Right atrium auricular region (tissue), 2 donors: ENCODE results near the gene MX2. TPM values are rescaled to one million over a fixed set of nuclear protein-coding genes. Genes with fewer than 3 reads are reported as not detected.

ENCODE experiments used
- DNase-seq: peaks from one replicate; pipeline ENCODE4 v3.0.0-alpha.2; 2019; ENCODE audit warnings: low spot score
- H3K27ac ChIP-seq, 2 donors: fragments of 200-600 bp; sonication (generic); 1 replicate in 1 of 2; 2 replicates in 1 of 2; pipeline ENCODE4 v1.5.1; 2016 to 2019
- H3K27me3 ChIP-seq, 2 donors: fragments of 200-600 bp; sonication (generic); one replicate each; pipeline versions ENCODE4 v1.5.1 to v1.6.0; 2017 to 2019
- H3K36me3 ChIP-seq: fragments of 200-600 bp; sonication (generic); one replicate; pipeline ENCODE4 v1.5.1; 2016
- H3K4me1 ChIP-seq, 2 donors: fragments of 200-600 bp; sonication (generic); one replicate each; pipeline versions ENCODE4 v1.5.1 to v1.6.0; 2017 to 2019
- H3K4me3 ChIP-seq, 2 donors: fragments of 200-600 bp; sonication (generic); 1 replicate in 1 of 2; 2 replicates in 1 of 2; pipeline ENCODE4 v1.5.1; 2017 to 2019; ENCODE audit warnings: mild to moderate bottlenecking in 1 of 2, moderate library complexity in 1 of 2
- H3K9me3 ChIP-seq, 2 donors: fragments of 200-600 bp; sonication (generic); one replicate each; pipeline ENCODE4 v1.5.1; 2019
- CTCF ChIP-seq, 2 donors: fragments of 200-600 bp; sonication (generic); IDR thresholded peaks; one replicate each; pipeline ENCODE4 v1.5.1; 2019; ENCODE audit warnings: antibody characterized with exemption in 2 of 2
- total RNA-seq, 2 donors: library from RNA; depleted of rRNA; stranded (reverse); fragments of >200 nt; gene quantifications; one replicate each; pipeline ENCODE4 v1.1.0, GENCODE V29; 2016

Gene MX2
- total RNA-seq, 2 donors from 2014 or later: 5.5 to 5.9 TPM

- Histone ChIP-seq H3K9me3 (no peaks in the 10 kb centered on the region), H3K27ac (no peak overlapping the region), H3K4me1 (no peaks in the 10 kb centered on the region), H3K4me3 (no peak overlapping the region), H3K36me3 (peaks cover 12% of the 10 kb centered on the region), H3K27me3 (no peaks in the 10 kb centered on the region)
- no peak for DNase-seq
- no peak for TF ChIP-seq CTCF (IDR thresholded peaks at IDR 0.05)
Observed at GRCh38 chr21:41451753-41452676, 90.2 kb downstream of the MX2 start.

- TF ChIP-seq CTCF (IDR thresholded peaks at IDR 0.05): no peak
- Histone ChIP-seq H3K27ac (no peak overlapping the region), H3K4me1 (no peaks in the 10 kb centered on the region), H3K4me3 (no peak overlapping the region), H3K9me3 (no peaks in the 10 kb centered on the region), H3K27me3 (no peaks in the 10 kb centered on the region), H3K36me3 (peaks cover 12% of the 10 kb centered on the region)
- DNase-seq: no peak
Observed at GRCh38 chr21:41453198-41453597, 91.4 kb downstream of the MX2 start.

- H3K27ac ChIP-seq: no peak overlapping the region
- H3K27me3 ChIP-seq: no peaks in the 10 kb centered on the region
- no peak for DNase-seq
- no peaks in the 10 kb centered on the region for H3K9me3 ChIP-seq
- H3K4me1 ChIP-seq: no peaks in the 10 kb centered on the region
- H3K4me3 ChIP-seq: no peak overlapping the region
- no peak for TF ChIP-seq CTCF (IDR thresholded peaks at IDR 0.05)
- H3K36me3 ChIP-seq: peaks cover 12% of the 10 kb centered on the region
Observed at GRCh38 chr21:41453761-41454160, 91.9 kb downstream of the MX2 start.

- Histone ChIP-seq H3K36me3 (peaks cover 7% of the 10 kb centered on the region), H3K4me3 (no peak overlapping the region), H3K9me3 (no peaks in the 10 kb centered on the region), H3K27me3 (no peaks in the 10 kb centered on the region), H3K4me1 (no peaks in the 10 kb centered on the region), H3K27ac (no peak overlapping the region)
- TF ChIP-seq CTCF (IDR thresholded peaks at IDR 0.05): no peak
- DNase-seq: no peak
Observed at GRCh38 chr21:41458121-41458520, 96.3 kb downstream of the MX2 start.

GRCh38 chr21:41458559-41458958 is 96.7 kb downstream of the MX2 start:
- Histone ChIP-seq H3K4me3 (no peak overlapping the region), H3K36me3 (peaks cover 3% of the 10 kb centered on the region), H3K27me3 (no peaks in the 10 kb centered on the region), H3K4me1 (no peaks in the 10 kb centered on the region), H3K9me3 (no peaks in the 10 kb centered on the region), H3K27ac (no peak overlapping the region)
- no peak for DNase-seq
- no peak for TF ChIP-seq CTCF (IDR thresholded peaks at IDR 0.05)

Other genes with a start within 250 kb of the MX2 start
- 10 to 100 TPM; 23.7 to 50.3 TPM for gene BACE2, start 193.9 kb upstream of the MX2 start, total RNA-seq
- not detected for gene FAM3B, start 45.2 kb upstream of the MX2 start, total RNA-seq
- gene MX1, start 64.2 kb downstream of the MX2 start, total RNA-seq: 1 to 10 TPM; 6.9 to 8.5 TPM
- not detected for gene TMPRSS2, start 146.1 kb downstream of the MX2 start, total RNA-seq